Hepatocyte (in vitro differentiated cells): ENCODE data around the gene SP9.

Experiments
- EZH2 ChIP-seq: fragments of 200-600 bp; sonication (generic); IDR thresholded peaks from 2 replicates; pipeline ENCODE4 v1.6.1; 2016; ENCODE audit warnings: antibody characterized with exemption, mild to moderate bottlenecking, borderline replicate concordance
- EZH2phosphoT487 ChIP-seq: fragments of 200-600 bp; sonication (generic); IDR thresholded peaks from one replicate; pipeline ENCODE4 v1.6.1; 2018; ENCODE audit warnings: antibody characterized with exemption, mild to moderate bottlenecking, low read depth, moderate library complexity; ENCODE audit not compliant: unreplicated experiment, severe bottlenecking
- TF ChIP-seq, protein P1 (sequence below): fragments of 200-600 bp; sonication (generic); IDR thresholded peaks from 2 replicates; pipeline ENCODE4 v1.5.1; 2016; ENCODE audit warnings: antibody characterized with exemption, mild to moderate bottlenecking; ENCODE audit not compliant: poor library complexity

- TF ChIP-seq, protein P1, sequence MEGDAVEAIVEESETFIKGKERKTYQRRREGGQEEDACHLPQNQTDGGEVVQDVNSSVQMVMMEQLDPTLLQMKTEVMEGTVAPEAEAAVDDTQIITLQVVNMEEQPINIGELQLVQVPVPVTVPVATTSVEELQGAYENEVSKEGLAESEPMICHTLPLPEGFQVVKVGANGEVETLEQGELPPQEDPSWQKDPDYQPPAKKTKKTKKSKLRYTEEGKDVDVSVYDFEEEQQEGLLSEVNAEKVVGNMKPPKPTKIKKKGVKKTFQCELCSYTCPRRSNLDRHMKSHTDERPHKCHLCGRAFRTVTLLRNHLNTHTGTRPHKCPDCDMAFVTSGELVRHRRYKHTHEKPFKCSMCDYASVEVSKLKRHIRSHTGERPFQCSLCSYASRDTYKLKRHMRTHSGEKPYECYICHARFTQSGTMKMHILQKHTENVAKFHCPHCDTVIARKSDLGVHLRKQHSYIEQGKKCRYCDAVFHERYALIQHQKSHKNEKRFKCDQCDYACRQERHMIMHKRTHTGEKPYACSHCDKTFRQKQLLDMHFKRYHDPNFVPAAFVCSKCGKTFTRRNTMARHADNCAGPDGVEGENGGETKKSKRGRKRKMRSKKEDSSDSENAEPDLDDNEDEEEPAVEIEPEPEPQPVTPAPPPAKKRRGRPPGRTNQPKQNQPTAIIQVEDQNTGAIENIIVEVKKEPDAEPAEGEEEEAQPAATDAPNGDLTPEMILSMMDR: no peak
- TF ChIP-seq EZH2 (no peak), EZH2phosphoT487 (no peak)
These were observed 12.0 kb upstream of the SP9 start for GRCh38 chr2:174322746-174323145.
